HG03378 (cell line): ENCODE measurements around the gene GCNT2.
"Not testable (repeated sequence)": the region's sequence is repeated elsewhere in the genome, so short reads cannot be mapped to it uniquely, and the experiment has no call there.

Source experiments
- ATAC-seq: cut with Tn5 transposase; IDR thresholded peaks from one replicate; pipeline ENCODE4 v1.9.1; 2021; ENCODE audit warnings: mild to moderate bottlenecking, moderate library complexity; ENCODE audit not compliant: unreplicated experiment

Gene GCNT2

GRCh38 chr6:10521104-10521808, at the start of gene GCNT2:
Gene GCNT2, plus strand, starts transcription at chr6:10521351. Its CDS starts 7,561 bp downstream, at chr6:10528912.
- ATAC-seq = peak; percentile 51

- ATAC-seq = no peak
Measured at GRCh38 chr6:10472634-10473033, 48.5 kb upstream of the GCNT2 start.

GRCh38 chr6:10478187-10479040, 42.7 kb upstream of the GCNT2 start:
- peak; percentile 69 for ATAC-seq

GRCh38 chr6:10479939-10480700, 41.0 kb upstream of the GCNT2 start:
- ATAC-seq = no peak

- no peak for ATAC-seq
Measured at GRCh38 chr6:10481101-10481500, 40.0 kb upstream of the GCNT2 start.

GRCh38 chr6:10482636-10483257, 38.4 kb upstream of the GCNT2 start:
- ATAC-seq = no peak

- no peak for ATAC-seq
Measured at GRCh38 chr6:10484912-10485311, 36.2 kb upstream of the GCNT2 start.

GRCh38 chr6:10485406-10485805, 35.7 kb upstream of the GCNT2 start:
- no peak for ATAC-seq

- ATAC-seq = no peak
Measured at GRCh38 chr6:10486215-10486614, 34.9 kb upstream of the GCNT2 start.

- ATAC-seq = not testable (repeated sequence)
Measured at GRCh38 chr6:10486944-10487588, 34.1 kb upstream of the GCNT2 start.

GRCh38 chr6:10487668-10488327, 33.4 kb upstream of the GCNT2 start:
- no peak for ATAC-seq

- ATAC-seq = no peak
Measured at GRCh38 chr6:10491463-10491862, 29.7 kb upstream of the GCNT2 start.

- not testable (repeated sequence) for ATAC-seq
Measured at GRCh38 chr6:10491905-10492304, 29.2 kb upstream of the GCNT2 start.

GRCh38 chr6:10495029-10495428, 26.1 kb upstream of the GCNT2 start:
- no peak for ATAC-seq

GRCh38 chr6:10505529-10505928, 15.6 kb upstream of the GCNT2 start:
- no peak for ATAC-seq

- ATAC-seq = no peak
Measured at GRCh38 chr6:10507298-10507697, 13.9 kb upstream of the GCNT2 start.

- no peak for ATAC-seq
Measured at GRCh38 chr6:10507715-10508114, 13.4 kb upstream of the GCNT2 start.

GRCh38 chr6:10510592-10511367, 10.4 kb upstream of the GCNT2 start:
- ATAC-seq = peak; percentile 93

- no peak for ATAC-seq
Measured at GRCh38 chr6:10511477-10511876, 9.7 kb upstream of the GCNT2 start.
